GM18858 (cell line): Measurements from ENCODE around the gene GM2A.
"Not testable (repeated sequence)": the region's sequence is repeated elsewhere in the genome, so short reads cannot be mapped to it uniquely, and the experiment has no call there.

Experiments used
- ATAC-seq: cut with Tn5 transposase; IDR thresholded peaks from one replicate; pipeline ENCODE4 v1.9.1; 2021; ENCODE audit not compliant: unreplicated experiment

GM2A gene

DNA sequence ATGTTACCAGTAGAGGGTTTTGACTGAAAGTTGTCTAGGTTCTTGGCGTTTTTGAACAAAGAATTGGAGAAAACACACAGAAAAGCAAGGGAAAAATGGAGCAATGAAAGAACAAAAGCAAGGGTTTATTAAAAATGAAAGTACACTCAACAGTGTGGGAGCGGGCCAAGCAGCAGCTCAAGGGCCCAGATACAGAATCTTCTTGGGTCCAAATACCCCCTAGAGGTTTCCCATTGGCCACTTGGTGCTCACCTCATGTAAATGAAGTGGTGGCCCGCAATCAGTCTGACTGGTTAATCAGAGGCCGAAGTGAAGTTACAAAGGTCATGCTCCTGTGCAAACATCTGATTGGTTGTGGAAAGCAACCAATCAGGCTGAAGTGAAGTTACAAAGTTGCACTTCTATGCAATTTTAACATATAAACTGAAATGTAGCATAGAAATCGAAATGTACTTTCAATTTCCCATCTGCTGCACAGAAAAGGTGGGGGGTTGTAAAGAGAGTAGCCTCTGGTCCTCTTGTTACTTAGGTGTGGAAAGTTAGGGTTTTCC is 1.9 kb upstream of the GM2A start:
- no peak for ATAC-seq

GRCh38 chr5:151251621-151252020 is 1.4 kb upstream of the GM2A start:
- no peak for ATAC-seq

DNA sequence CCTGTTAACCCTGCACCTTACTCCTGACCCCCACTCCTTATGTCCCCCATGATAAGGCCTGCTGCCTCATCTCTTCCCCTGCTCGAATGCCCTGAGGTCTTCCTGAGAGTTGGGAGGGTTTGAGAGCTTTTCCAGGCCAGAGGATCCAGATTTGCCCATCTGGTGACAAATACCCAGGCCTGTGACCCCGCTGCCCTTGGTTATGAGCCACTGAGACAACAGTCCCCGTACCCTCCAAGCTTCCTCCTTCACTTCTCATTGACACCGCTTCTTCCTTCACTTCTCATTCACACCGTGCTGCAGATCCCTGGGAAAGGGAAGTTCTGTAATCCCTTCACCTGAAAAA is 593 bp downstream of the GM2A start:
- ATAC-seq: no peak

DNA sequence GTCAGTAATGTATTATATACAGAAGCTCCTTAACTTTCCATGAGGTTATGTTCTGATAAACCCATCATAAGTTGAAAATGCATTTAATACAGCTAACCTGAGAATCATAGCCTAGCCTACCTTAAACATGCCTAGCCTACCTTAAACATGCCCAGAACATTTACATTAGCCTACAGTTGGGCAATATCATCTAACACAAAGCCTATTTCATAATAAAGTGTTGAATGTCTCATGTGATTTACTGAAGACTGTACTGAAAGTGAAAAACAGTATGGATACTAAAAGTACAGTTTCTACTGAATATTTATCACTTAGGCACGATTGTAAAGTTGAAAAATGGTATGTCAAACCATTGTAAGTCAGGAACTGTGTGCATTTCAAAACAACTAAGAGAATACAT is 1.6 kb downstream of the GM2A start:
- ATAC-seq: no peak

DNA sequence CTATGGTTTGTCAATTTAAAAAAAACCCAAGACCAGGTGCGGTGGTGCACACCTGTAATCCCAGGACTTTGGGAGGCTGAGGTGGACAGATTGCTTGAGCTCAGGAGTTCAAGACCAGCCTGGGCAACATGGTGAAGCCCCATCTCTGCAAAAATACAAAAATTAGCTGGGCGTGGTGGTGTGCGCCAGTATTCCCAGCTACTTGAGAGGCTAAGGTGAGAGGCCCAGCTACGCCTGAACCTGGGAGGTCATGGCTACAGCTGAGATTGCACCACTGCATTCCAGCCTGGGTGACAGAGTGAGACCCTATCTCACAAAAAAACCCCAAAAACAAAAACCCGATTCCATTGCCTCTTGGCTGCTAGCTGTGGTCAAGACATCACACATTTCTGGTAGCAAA is 2.0 kb downstream of the GM2A start:
- not testable (repeated sequence) for ATAC-seq

- peak; percentile 42 for ATAC-seq
Observed at GRCh38 chr5:151255621-151256286, 2.8 kb downstream of the GM2A start.

DNA sequence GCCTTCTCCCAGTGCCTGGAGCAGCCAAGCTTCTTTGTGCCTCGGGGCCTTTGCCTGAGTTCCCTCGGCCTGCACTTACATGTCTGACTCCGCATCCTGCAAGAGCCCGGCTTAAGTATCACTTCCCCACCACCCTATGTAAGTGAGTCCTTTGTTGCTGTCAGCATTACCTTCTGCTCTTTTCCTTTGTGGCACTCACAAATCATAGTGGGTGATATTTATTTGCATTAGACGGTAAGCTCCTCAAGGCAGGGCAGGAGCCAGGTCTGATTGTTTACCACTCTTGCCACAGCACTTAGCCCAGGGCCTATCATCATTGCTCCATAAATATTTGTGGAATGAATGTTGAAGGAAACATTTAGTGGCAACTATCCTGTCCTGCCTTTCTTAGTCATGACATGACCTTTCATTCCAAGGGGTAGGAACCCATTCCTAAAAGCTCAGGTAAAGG is 4.8 kb downstream of the GM2A start:
- ATAC-seq: peak; percentile 33

DNA sequence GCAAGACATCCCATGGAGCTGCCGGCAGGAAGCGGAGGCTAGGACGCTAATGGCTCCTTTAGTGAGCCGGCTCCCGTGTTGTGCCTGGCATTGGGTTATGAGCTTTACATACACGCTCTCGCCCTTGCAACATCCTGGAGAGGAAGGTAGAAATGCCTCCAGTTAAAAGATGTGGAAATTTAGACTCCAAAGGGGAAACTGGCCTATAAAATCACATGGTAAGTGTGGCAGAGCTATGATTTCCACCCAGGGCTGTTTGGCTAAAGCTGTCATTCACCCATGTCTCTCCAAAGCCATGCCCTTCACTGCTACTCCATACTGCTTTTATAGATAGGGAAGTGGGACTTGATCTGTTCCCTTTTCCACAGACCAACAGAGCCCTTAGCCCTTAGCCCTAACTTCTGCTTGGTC is 5.2 kb downstream of the GM2A start:
- ATAC-seq: no peak

- no peak for ATAC-seq
Observed at GRCh38 chr5:151258816-151259215, 5.8 kb downstream of the GM2A start.

- no peak for ATAC-seq
Observed at GRCh38 chr5:151259931-151260330, 6.9 kb downstream of the GM2A start.

GRCh38 chr5:151262532-151262931 is 9.5 kb downstream of the GM2A start:
- ATAC-seq: no peak

DNA sequence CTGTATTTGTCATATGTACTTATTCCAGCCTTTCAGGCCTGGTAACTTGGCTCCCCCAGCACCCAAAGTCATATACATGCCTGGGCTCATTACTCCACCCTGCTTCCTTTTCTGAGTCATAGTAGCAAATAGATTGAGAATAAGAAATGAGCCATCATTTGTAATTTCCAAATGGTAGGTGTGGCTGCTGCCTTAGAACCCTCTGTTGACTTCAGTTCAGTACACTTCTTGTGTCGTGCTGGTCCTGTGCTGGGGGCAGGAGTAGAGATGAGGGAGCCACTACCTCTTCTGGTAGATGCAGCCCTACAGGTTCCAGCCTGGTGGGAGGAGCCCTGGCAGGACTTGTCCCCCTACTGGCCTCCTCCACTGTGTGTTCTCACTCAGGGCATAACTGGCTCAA is 11.1 kb downstream of the GM2A start:
- peak; percentile 68 for ATAC-seq

GRCh38 chr5:151267491-151268260 is 14.7 kb downstream of the GM2A start:
- no peak for ATAC-seq

DNA sequence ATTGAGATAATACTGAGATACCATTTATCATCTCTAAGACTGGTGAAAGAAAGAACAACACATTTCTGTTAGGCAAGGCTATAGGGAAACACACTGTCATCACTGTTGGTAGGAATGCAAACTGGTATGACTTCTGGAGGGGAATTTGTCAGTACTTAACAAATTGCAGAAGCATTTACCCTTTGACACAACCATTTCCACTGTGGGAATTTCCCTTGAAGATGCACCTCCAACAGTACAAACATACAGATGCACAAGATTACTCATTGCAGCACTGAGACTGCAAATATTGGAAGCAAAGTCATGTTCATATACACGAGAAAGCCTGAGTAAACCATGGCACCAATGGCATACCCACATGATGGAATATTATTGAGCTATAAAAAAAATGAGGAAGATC is 17.6 kb downstream of the GM2A start:
- peak; percentile 93 for ATAC-seq

GRCh38 chr5:151271336-151271735 is 18.4 kb downstream of the GM2A start:
- ATAC-seq: no peak

GRCh38 chr5:151274666-151275065 is 21.7 kb downstream of the GM2A start:
- ATAC-seq: no peak

GRCh38 chr5:151275803-151276202 is 22.8 kb downstream of the GM2A start:
- no peak for ATAC-seq

- no peak for ATAC-seq
Observed at GRCh38 chr5:151278845-151279244, 25.9 kb downstream of the GM2A start.

DNA sequence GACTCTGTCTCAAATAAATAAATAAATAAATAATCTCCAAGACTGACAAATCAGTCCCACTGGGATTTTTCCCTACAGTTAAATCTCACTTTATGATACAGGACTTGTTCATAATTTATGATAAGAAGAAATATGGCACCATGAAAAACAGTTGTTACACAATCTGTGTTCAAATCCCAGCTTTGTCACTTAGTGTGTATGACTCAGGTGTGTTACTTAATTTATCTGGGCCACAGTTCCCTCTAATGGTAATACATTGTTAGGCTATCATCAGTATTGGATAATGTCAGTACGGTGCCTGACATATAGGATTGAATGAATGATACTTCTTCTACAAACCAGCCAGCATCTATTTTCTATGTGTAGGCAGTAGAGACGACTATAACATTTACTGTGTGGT is 27.5 kb downstream of the GM2A start:
- ATAC-seq: no peak

DNA sequence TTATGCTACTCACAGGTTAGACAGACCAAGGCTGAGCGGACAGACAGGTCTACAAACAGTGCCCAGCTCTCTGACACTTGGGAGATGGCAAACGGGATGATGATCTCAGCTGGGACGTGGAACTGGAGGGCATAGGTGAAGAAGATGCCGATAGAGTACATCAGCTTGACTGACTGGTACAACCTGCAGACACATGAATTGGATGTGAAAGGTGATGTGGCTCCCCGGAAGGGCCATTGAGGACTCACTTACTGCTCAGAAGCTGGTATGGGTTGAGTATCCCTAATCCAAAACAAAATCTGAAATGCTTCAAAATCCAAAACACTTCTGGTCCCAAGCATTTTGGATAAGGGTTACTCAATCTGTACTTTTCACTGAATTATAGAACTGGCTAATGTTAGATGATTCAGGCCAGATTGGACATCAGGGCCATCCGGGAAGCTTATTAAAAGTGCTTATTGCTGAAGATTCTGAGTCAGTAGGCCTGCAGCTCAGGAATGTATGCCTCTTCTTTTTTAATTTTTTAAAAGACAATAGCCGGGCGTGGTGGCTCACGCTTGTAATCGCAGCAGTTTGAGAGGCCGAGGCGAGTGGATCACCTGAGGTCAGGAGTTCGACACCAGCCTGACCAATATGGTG is 28.1 kb downstream of the GM2A start:
- no peak for ATAC-seq

DNA sequence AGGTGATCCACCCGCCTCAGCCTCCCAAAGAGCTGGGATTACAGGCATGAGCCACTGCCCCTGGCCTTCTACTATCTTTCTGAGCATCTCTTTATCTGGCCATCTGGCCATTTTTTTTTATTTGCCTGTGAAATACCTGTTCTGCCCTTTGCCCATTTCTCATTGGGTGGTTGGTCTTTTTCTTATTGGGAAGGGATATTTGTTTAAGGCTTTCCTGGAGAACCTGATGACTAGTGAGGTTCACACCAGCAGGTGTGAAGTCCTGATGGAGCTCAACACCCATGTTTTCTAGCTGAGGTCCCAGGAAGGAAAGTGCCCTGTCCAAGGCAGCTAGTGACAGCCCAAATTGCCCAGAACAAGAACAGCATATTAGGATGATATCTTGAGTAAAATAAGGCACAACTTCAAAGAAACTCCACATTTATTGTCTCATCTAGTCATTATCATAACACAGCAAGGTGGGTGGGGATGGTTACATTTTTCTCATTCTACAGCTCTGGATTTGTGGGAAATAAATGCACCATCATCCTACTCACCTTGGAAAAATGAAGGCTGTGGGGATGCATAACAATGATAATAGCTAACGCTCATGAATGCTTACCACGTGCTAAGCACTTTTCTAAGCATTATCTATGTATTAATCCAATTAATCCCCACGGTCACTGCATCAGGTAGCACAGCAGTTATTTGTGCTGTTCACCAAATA is 30.3 kb downstream of the GM2A start:
- no peak for ATAC-seq
